ENCODE measurements around the gene ADAMTS13.
"Not testable (repeated sequence)": the region's sequence is repeated elsewhere in the genome, so short reads cannot be mapped to it uniquely, and the experiment has no call there.

Gene ADAMTS13

GRCh38 chr9:133421615-133422542 is at the start of gene ADAMTS13:
TSS of gene ADAMTS13 (plus strand) at chr9:133422367. CDS start at chr9:133422444, 77 bp downstream.
- DNase-seq: peak in 1 of 2 experiments; percentile 37

GRCh38 chr9:133374612-133375115 is 47.5 kb upstream of the ADAMTS13 start:
- peak in 1 of 2 experiments; percentile 38 for DNase-seq

GRCh38 chr9:133375116-133375723 is 46.9 kb upstream of the ADAMTS13 start:
- peak in 1 of 2 experiments; percentile 61 for DNase-seq

- DNase-seq: peak; percentile 78 to 91
Observed at GRCh38 chr9:133375724-133376654, 46.2 kb upstream of the ADAMTS13 start, which contains the start of the genes STKLD1 and SURF4. TSS of gene STKLD1 (plus strand) at chr9:133376366. CDS start at chr9:133376474, 108 bp downstream. TSS of gene SURF4 (minus strand) at chr9:133376060. CDS start at chr9:133375969, 91 bp downstream.

GRCh38 chr9:133377280-133377679 is 44.9 kb upstream of the ADAMTS13 start:
- not testable (repeated sequence) for DNase-seq

GRCh38 chr9:133377721-133378216 is 44.4 kb upstream of the ADAMTS13 start:
- peak in 1 of 2 experiments; percentile 19 for DNase-seq

GRCh38 chr9:133378408-133378962 is 43.7 kb upstream of the ADAMTS13 start:
- DNase-seq: no peak

- DNase-seq: no peak
Observed at GRCh38 chr9:133379153-133380086, 42.7 kb upstream of the ADAMTS13 start.

- DNase-seq: no peak
Observed at GRCh38 chr9:133380734-133381133, 41.4 kb upstream of the ADAMTS13 start.

GRCh38 chr9:133382507-133383141 is 39.5 kb upstream of the ADAMTS13 start:
- no peak for DNase-seq

GRCh38 chr9:133383438-133383837 is 38.7 kb upstream of the ADAMTS13 start:
- DNase-seq: no peak

- DNase-seq: no peak
Observed at GRCh38 chr9:133384736-133385321, 37.3 kb upstream of the ADAMTS13 start.

GRCh38 chr9:133385452-133385851 is 36.7 kb upstream of the ADAMTS13 start:
- no peak for DNase-seq

GRCh38 chr9:133386338-133386737 is 35.8 kb upstream of the ADAMTS13 start:
- no peak for DNase-seq

- DNase-seq: no peak
Observed at GRCh38 chr9:133387680-133388079, 34.5 kb upstream of the ADAMTS13 start.

GRCh38 chr9:133389025-133389557 is 33.1 kb upstream of the ADAMTS13 start:
- no peak for DNase-seq

GRCh38 chr9:133389562-133389961 is 32.6 kb upstream of the ADAMTS13 start:
- no peak for DNase-seq

- DNase-seq: no peak
Observed at GRCh38 chr9:133390713-133391112, 31.5 kb upstream of the ADAMTS13 start.

- not testable (repeated sequence) for DNase-seq
Observed at GRCh38 chr9:133391449-133391848, 30.7 kb upstream of the ADAMTS13 start.
